Measurements from ENCODE around the gene DNAJC13. TPM values are rescaled to one million over a fixed set of nuclear protein-coding genes. Genes with fewer than 3 reads are reported as not detected.
"Not testable (repeated sequence)": the region's sequence is repeated elsewhere in the genome, so short reads cannot be mapped to it uniquely, and the experiment has no call there.

DNAJC13 gene, protein sequence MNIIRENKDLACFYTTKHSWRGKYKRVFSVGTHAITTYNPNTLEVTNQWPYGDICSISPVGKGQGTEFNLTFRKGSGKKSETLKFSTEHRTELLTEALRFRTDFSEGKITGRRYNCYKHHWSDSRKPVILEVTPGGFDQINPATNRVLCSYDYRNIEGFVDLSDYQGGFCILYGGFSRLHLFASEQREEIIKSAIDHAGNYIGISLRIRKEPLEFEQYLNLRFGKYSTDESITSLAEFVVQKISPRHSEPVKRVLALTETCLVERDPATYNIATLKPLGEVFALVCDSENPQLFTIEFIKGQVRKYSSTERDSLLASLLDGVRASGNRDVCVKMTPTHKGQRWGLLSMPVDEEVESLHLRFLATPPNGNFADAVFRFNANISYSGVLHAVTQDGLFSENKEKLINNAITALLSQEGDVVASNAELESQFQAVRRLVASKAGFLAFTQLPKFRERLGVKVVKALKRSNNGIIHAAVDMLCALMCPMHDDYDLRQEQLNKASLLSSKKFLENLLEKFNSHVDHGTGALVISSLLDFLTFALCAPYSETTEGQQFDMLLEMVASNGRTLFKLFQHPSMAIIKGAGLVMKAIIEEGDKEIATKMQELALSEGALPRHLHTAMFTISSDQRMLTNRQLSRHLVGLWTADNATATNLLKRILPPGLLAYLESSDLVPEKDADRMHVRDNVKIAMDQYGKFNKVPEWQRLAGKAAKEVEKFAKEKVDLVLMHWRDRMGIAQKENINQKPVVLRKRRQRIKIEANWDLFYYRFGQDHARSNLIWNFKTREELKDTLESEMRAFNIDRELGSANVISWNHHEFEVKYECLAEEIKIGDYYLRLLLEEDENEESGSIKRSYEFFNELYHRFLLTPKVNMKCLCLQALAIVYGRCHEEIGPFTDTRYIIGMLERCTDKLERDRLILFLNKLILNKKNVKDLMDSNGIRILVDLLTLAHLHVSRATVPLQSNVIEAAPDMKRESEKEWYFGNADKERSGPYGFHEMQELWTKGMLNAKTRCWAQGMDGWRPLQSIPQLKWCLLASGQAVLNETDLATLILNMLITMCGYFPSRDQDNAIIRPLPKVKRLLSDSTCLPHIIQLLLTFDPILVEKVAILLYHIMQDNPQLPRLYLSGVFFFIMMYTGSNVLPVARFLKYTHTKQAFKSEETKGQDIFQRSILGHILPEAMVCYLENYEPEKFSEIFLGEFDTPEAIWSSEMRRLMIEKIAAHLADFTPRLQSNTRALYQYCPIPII (N-terminal part only)
- total RNA-seq (2022) (72.4 and 75.6 TPM in 2 replicates), Bru-seq, nascent RNA (percentile 94 among the genes with signal in this experiment), BruChase-seq, experiment 1, labeled RNA remaining after a 6-hour chase (percentile 89 among the genes with signal in this experiment), BruChase-seq, experiment 2, labeled RNA remaining after a 2-hour chase (percentile 88 among the genes with signal in this experiment)
- long read RNA-seq, full-length matches to known transcripts, result 4 of 14 reads
- long read RNA-seq, partial matches to known transcripts, result 8 of 14 reads
- long read RNA-seq, other reads (novel, unspliced or antisense), result 2 of 14 reads

DNA sequence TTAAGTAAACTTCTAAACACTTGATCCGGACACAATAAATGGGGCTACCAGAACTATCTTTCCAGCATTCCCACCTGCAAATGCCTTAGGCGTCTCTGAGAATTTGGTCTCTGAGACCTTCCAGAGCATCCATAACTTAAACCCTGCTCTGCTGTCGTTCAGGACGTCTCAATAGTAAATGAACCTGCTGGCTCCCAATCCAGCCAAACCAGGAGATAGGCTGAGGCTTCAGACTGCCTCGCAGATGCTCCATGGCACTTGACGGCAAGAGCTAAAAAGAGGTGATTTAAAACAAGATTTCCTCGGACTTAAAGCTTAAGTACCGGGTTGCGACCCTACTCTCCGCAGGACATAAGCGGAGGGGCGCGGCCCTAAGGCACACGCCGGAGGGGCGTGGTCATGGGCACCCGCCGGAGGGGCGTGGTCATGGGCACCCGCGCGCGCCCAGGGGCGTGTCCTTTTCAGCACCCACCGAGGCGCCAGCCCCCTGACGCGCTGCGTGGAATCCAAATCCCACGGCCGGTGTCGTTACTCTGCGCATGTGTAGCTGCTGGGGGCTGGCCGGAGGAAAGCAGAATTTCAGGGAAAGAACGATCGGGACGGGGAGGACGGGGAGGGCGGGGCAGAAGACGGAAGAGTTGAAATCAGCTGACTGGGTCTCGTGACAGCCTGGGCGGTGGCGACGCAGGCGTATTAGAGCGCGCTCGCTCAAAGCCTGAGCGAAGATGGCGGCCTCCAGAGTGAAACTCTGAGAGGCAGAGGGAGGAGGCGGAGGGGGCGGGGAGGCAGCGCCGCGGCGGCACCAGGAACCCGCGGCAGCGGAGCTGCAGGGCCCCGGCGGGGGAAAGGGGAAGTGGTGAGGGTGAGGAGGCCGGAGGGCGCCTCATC is at the start of gene DNAJC13:
DNAJC13 (plus strand) TSS at position 696 of the 888 bp plus-strand sequence. CDS start 17,049 bp downstream, outside the sequence.
- no peaks in the 10 kb centered on the region for H3K27me3 Mint-ChIP-seq (ENCODE audit: unreplicated experiment)
- DNase-seq, result peak; percentile 96
- TSS peak; percentile 67 for BruUV-seq (replicated peaks)
- CTCF ChIA-PET, result interaction anchor here (0.5 to 1.3 kb wide), 8 partner anchors 11 to 187 kb away, joined by 3 to 5 read pairs (median 3); partner anchors contain the start of gene ACP3
- intact Hi-C loops (cut with micrococcal nuclease; ENCODE audit: unreplicated experiment), result loop anchor here (5.0 kb wide), 1 partner anchor 160 kb away; no protein-coding TSS in a partner anchor
- H3K27ac Mint-ChIP-seq (ENCODE audit: unreplicated experiment), result peak within 1 kb of the TSS; percentile 90
- peak within 1 kb of the TSS; percentile 91 for H3K4me3 Mint-ChIP-seq (ENCODE audit: low read depth, unreplicated experiment)
- TF ChIP-seq, protein P1, sequence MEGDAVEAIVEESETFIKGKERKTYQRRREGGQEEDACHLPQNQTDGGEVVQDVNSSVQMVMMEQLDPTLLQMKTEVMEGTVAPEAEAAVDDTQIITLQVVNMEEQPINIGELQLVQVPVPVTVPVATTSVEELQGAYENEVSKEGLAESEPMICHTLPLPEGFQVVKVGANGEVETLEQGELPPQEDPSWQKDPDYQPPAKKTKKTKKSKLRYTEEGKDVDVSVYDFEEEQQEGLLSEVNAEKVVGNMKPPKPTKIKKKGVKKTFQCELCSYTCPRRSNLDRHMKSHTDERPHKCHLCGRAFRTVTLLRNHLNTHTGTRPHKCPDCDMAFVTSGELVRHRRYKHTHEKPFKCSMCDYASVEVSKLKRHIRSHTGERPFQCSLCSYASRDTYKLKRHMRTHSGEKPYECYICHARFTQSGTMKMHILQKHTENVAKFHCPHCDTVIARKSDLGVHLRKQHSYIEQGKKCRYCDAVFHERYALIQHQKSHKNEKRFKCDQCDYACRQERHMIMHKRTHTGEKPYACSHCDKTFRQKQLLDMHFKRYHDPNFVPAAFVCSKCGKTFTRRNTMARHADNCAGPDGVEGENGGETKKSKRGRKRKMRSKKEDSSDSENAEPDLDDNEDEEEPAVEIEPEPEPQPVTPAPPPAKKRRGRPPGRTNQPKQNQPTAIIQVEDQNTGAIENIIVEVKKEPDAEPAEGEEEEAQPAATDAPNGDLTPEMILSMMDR (IDR thresholded peaks at IDR 0.05; ENCODE audit: unreplicated experiment), result no peak
- H3K4me1 Mint-ChIP-seq (ENCODE audit: low read depth, unreplicated experiment), result peaks cover 33% of the 10 kb centered on the region
- H3K9me3 Mint-ChIP-seq (ENCODE audit: low read depth, unreplicated experiment), result no peaks in the 10 kb centered on the region
- H3K36me3 Mint-ChIP-seq (ENCODE audit: insufficient read depth, unreplicated experiment), result peaks cover 25% of the 10 kb centered on the region

DNA sequence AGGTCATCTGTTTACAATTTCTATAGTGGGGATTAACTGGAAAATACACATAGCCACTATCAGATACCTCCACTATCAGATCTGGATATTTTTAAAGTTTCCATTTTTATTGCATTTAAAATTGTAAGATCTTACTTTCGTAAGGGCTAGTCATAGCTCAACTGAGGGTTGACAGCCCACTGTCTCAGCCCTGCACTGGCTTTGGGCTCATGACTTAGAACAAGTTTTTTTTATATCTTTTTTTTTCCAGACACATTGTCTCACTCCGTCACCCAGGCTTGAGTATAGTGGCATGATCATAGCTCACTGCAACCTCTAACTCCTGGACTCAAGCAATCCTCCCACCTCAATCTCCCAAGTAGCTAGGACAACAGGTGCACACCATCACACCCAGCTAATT is 48.8 kb upstream of the DNAJC13 start:
- Mint-ChIP-seq H3K4me3 (ENCODE audit: low read depth, unreplicated experiment) (no peak overlapping the region), H3K27ac (ENCODE audit: unreplicated experiment) (no peak overlapping the region), H3K4me1 (ENCODE audit: low read depth, unreplicated experiment) (no peaks in the 10 kb centered on the region), H3K36me3 (ENCODE audit: insufficient read depth, unreplicated experiment) (no peaks in the 10 kb centered on the region), H3K9me3 (ENCODE audit: low read depth, unreplicated experiment) (no peaks in the 10 kb centered on the region), H3K27me3 (ENCODE audit: unreplicated experiment) (no peaks in the 10 kb centered on the region)
- intact Hi-C loops (cut with micrococcal nuclease; ENCODE audit: unreplicated experiment), result no loop called here
- BruUV-seq (replicated peaks), result no TSS peak
- no peak for DNase-seq
- CTCF ChIA-PET, result no interaction called here
- TF ChIP-seq, protein P1 (IDR thresholded peaks at IDR 0.05; ENCODE audit: unreplicated experiment), result no peak

DNA sequence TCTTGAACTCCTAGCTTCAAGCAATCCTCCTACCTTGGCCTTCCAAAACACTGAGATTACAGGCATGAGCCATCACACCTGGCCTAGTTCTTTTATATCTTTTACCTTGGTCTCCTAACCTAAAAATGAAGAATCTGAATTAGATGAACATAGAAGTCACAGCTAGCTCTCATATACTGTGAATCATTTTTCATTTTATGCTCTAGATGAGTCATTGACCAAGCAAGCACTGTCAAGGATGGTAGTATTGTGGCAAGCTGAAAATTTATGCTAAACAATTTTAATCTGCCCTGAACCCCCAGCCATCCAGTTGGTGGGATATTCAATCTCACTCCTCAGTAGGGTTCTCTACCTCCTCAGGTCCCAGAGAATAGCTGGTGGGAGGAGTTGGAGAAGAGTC is 48.3 kb upstream of the DNAJC13 start:
- CTCF ChIA-PET, result no interaction called here
- no peak for DNase-seq

DNA sequence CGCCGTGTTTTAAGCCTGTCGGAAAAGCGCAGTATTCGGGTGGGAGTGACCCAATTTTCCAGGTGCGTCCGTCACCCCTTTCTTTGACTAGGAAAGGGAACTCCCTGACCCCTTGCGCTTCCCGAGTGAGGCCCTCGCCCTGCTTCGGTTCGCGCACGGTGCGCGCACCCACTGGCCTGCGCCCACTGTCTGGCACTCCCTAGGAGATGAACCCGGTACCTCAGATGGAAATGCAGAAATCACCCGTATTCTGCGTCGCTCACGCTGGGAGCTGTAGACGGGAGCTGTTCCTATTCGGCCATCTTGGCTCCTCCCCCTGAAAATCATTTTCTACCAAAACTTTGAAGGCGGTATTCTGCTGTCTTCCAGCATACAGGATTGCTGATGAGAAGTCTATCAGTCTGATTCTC is 40.4 kb upstream of the DNAJC13 start:
- BruUV-seq (replicated peaks); H3K4me1 Mint-ChIP-seq (ENCODE audit: low read depth, unreplicated experiment); H3K27me3 Mint-ChIP-seq (ENCODE audit: unreplicated experiment); H3K9me3 Mint-ChIP-seq (ENCODE audit: low read depth, unreplicated experiment); H3K36me3 Mint-ChIP-seq (ENCODE audit: insufficient read depth, unreplicated experiment); intact Hi-C loops (cut with micrococcal nuclease; ENCODE audit: unreplicated experiment); CTCF ChIA-PET: not testable (repeated sequence)
- H3K4me3 Mint-ChIP-seq (ENCODE audit: low read depth, unreplicated experiment), result peak overlapping the region; percentile 93
- DNase-seq, result peak; percentile 40
- H3K27ac Mint-ChIP-seq (ENCODE audit: unreplicated experiment), result peak overlapping the region; percentile 74

More for the DNA sequence above, 48.3 kb upstream of the DNAJC13 start:
- intact Hi-C loops (cut with micrococcal nuclease; ENCODE audit: unreplicated experiment), result no loop called here
- no TSS peak for BruUV-seq (replicated peaks)
- Mint-ChIP-seq H3K27me3 (ENCODE audit: unreplicated experiment) (no peaks in the 10 kb centered on the region), H3K36me3 (ENCODE audit: insufficient read depth, unreplicated experiment) (no peaks in the 10 kb centered on the region), H3K9me3 (ENCODE audit: low read depth, unreplicated experiment) (no peaks in the 10 kb centered on the region), H3K4me1 (ENCODE audit: low read depth, unreplicated experiment) (no peaks in the 10 kb centered on the region), H3K4me3 (ENCODE audit: low read depth, unreplicated experiment) (no peak overlapping the region), H3K27ac (ENCODE audit: unreplicated experiment) (no peak overlapping the region)
- TF ChIP-seq, protein P1 (IDR thresholded peaks at IDR 0.05; ENCODE audit: unreplicated experiment), result no peak
